Fibroblast of lung (primary cell): Measurements from ENCODE around the gene LRMDA. TPM values are rescaled to one million over a fixed set of nuclear protein-coding genes. Genes with fewer than 3 reads are reported as not detected.

Source experiments
- DNase-seq, 2 donors: peaks; one replicate each; pipeline versions ENCODE4 v3.0.0 to v3.0.0-alpha.2; 2010; ENCODE audit warnings: low read depth in 2 of 2
- H2AFZ ChIP-seq: 2 replicates; pipeline ENCODE4 v1.5.1; 2012; ENCODE audit warnings: low read length, control low read depth, inconsistent platforms
- H3K27ac ChIP-seq: 2 replicates; pipeline ENCODE4 v1.5.1; 2011; ENCODE audit warnings: low read length, control low read depth; ENCODE audit not compliant: insufficient read depth
- H3K27me3 ChIP-seq: 2 replicates; pipeline ENCODE4 v1.5.1; 2011; ENCODE audit warnings: mild to moderate bottlenecking, low read length; ENCODE audit not compliant: control insufficient read depth, insufficient read depth
- H3K36me3 ChIP-seq: 2 replicates; pipeline ENCODE4 v1.5.1; 2011; ENCODE audit warnings: low read length; ENCODE audit not compliant: control insufficient read depth, insufficient read depth
- H3K4me1 ChIP-seq: 2 replicates; pipeline ENCODE4 v1.5.1; 2011; ENCODE audit warnings: low read length; ENCODE audit not compliant: control insufficient read depth, insufficient read depth; ENCODE audit errors: extremely low read depth
- H3K4me2 ChIP-seq: 2 replicates; pipeline ENCODE4 v1.5.1; 2011; ENCODE audit warnings: low read length, control low read depth; ENCODE audit not compliant: insufficient read depth; ENCODE audit errors: extremely low read depth
- H3K4me3 ChIP-seq, 4 experiments: fragments of 200-600 bp in 1 of 4; sonication (generic) in 1 of 4; replicated peaks in 1 of 4; 2 replicates each; pipeline ENCODE4 v1.5.1; 2011 to 2016; ENCODE audit warnings: low read length in 4 of 4, low read depth in 3 of 4, mild to moderate bottlenecking in 3 of 4, control low read depth in 2 of 4, inconsistent platforms in 1 of 4, mixed read lengths in 1 of 4; ENCODE audit not compliant: insufficient read depth in 1 of 4; ENCODE audit errors: control extremely low read depth in 1 of 4
- H3K79me2 ChIP-seq: 2 replicates; pipeline ENCODE4 v1.5.1; 2012; ENCODE audit warnings: mild to moderate bottlenecking, low read length, inconsistent platforms; ENCODE audit not compliant: control insufficient read depth, insufficient read depth
- H3K9ac ChIP-seq: 2 replicates; pipeline ENCODE4 v1.5.1; 2011; ENCODE audit warnings: mild to moderate bottlenecking, low read length, control low read depth; ENCODE audit not compliant: insufficient read depth
- H3K9me3 ChIP-seq: 2 replicates; pipeline ENCODE4 v1.5.1; 2012; ENCODE audit warnings: low read depth, low read length; ENCODE audit not compliant: control insufficient read depth, insufficient read depth
- H4K20me1 ChIP-seq: 2 replicates; pipeline ENCODE4 v1.5.1; 2011; ENCODE audit warnings: low read length; ENCODE audit not compliant: control insufficient read depth, insufficient read depth; ENCODE audit errors: extremely low read depth
- CTCF ChIP-seq, 2 donors: IDR thresholded peaks in 1 of 2; conservative IDR thresholded peaks in 1 of 2; 1 replicate in 1 of 2; 2 replicates in 1 of 2; pipeline ENCODE4 v1.5.1; 2011 to 2012; ENCODE audit warnings: low read length in 2 of 2, control low read depth in 1 of 2, inconsistent platforms in 1 of 2, low read depth in 1 of 2, mild to moderate bottlenecking in 1 of 2
- EZH2 ChIP-seq: IDR thresholded peaks from 2 replicates; pipeline ENCODE4 v1.5.1; 2012; ENCODE audit warnings: low read length, control low read depth, mild to moderate bottlenecking; ENCODE audit errors: missing control alignments
- polyA plus RNA-seq, 2 donors: library from polyadenylated mRNA; depleted of rRNA in 1 of 2; stranded (reverse) in 1 of 2; unstranded in 1 of 2; fragments of >200 nt; gene quantifications; 2 replicates each; pipeline ENCODE4 v1.2.1, GENCODE V29; 2011 to 2012; ENCODE audit warnings: missing spikeins in 1 of 2
- total RNA-seq: library from RNA; depleted of rRNA; stranded (reverse); fragments of >200 nt; gene quantifications from 2 replicates; pipeline ENCODE4 v1.2.1, GENCODE V29; 2014

Gene LRMDA
- total and polyA plus RNA-seq, 2 donors (not counting 1 experiment from before 2014, with no cell fraction given): 1.7 to 2.0 TPM

GRCh38 chr10:75532253-75532924 is 101.0 kb downstream of the LRMDA start:
- Histone ChIP-seq H3K79me2 (no peaks in the 10 kb centered on the region), H3K4me2 (no peak overlapping the region), H2AFZ (no peak overlapping the region), H3K27me3 (no peaks in the 10 kb centered on the region), H3K27ac (no peak overlapping the region), H3K36me3 (no peaks in the 10 kb centered on the region), H4K20me1 (no peaks in the 10 kb centered on the region), H3K9ac (no peak overlapping the region), H3K9me3 (no peaks in the 10 kb centered on the region), H3K4me3 (no peak overlapping the region), H3K4me1 (no peaks in the 10 kb centered on the region)
- TF ChIP-seq CTCF (conservative IDR thresholded peaks at IDR 0.05 in 1 of 2, IDR thresholded peaks at IDR 0.05 in 1 of 2; ENCODE audit: low read depth in 1 of 2, low read length in 2 of 2): no peak
- TF ChIP-seq EZH2: no peak
- peak; percentile 49 to 82 for DNase-seq

GRCh38 chr10:75538144-75538543 is 106.7 kb downstream of the LRMDA start:
- Histone ChIP-seq H4K20me1 (no peaks in the 10 kb centered on the region), H3K4me1 (no peaks in the 10 kb centered on the region), H3K27me3 (no peaks in the 10 kb centered on the region), H2AFZ (no peak overlapping the region), H3K27ac (no peak overlapping the region), H3K36me3 (no peaks in the 10 kb centered on the region), H3K4me3 (no peak overlapping the region), H3K79me2 (no peaks in the 10 kb centered on the region), H3K9ac (no peak overlapping the region), H3K4me2 (no peak overlapping the region), H3K9me3 (no peaks in the 10 kb centered on the region)
- TF ChIP-seq EZH2 (no peak), CTCF (conservative IDR thresholded peaks at IDR 0.05 in 1 of 2, IDR thresholded peaks at IDR 0.05 in 1 of 2; ENCODE audit: low read depth in 1 of 2, low read length in 2 of 2) (no peak)
- DNase-seq: no peak

GRCh38 chr10:75538765-75539164 is 107.3 kb downstream of the LRMDA start:
- Histone ChIP-seq H3K9me3 (no peaks in the 10 kb centered on the region), H3K27me3 (no peaks in the 10 kb centered on the region), H3K4me3 (no peak overlapping the region), H3K27ac (no peak overlapping the region), H3K9ac (no peak overlapping the region), H4K20me1 (no peaks in the 10 kb centered on the region), H3K79me2 (no peaks in the 10 kb centered on the region), H3K36me3 (no peaks in the 10 kb centered on the region), H3K4me1 (no peaks in the 10 kb centered on the region), H3K4me2 (no peak overlapping the region), H2AFZ (no peak overlapping the region)
- no peak for TF ChIP-seq EZH2
- no peak for TF ChIP-seq CTCF (conservative IDR thresholded peaks at IDR 0.05 in 1 of 2, IDR thresholded peaks at IDR 0.05 in 1 of 2; ENCODE audit: low read depth in 1 of 2, low read length in 2 of 2)
- no peak for DNase-seq
